ENCODE data around the gene SSU72.
"Not testable (repeated sequence)": the region's sequence is repeated elsewhere in the genome, so short reads cannot be mapped to it uniquely, and the experiment has no call there.

GRCh38 chr1:1508775-1509464 lies 65.7 kb downstream of the SSU72 start:
- TF ChIP-seq CTCF, POLR2A (IDR thresholded peaks at IDR 0.05): not testable (repeated sequence)

Data from uterus (tissue), 2 donors.